Mesodermal cell (in vitro differentiated cells): Measurements from ENCODE around the gene ASB1.
"Not testable (repeated sequence)": the region's sequence is repeated elsewhere in the genome, so short reads cannot be mapped to it uniquely, and the experiment has no call there.

Experiments used
- H3K27ac ChIP-seq: 2 replicates; pipeline ENCODE4 v1.7.0; 2013; ENCODE audit warnings: mild to moderate bottlenecking, low read depth, low read length, moderate library complexity; ENCODE audit not compliant: severe bottlenecking
- H3K36me3 ChIP-seq: 2 replicates; pipeline ENCODE4 v1.7.1; 2013; ENCODE audit warnings: mild to moderate bottlenecking, low read length, moderate library complexity; ENCODE audit not compliant: control insufficient read depth, insufficient read depth
- H3K4me1 ChIP-seq: one replicate; pipeline ENCODE4 v1.7.1; 2013; ENCODE audit warnings: mild to moderate bottlenecking, low read length; ENCODE audit not compliant: insufficient read depth, control insufficient read depth, poor library complexity, severe bottlenecking
- H3K4me3 ChIP-seq: 2 replicates; pipeline ENCODE4 v1.7.0; 2013; ENCODE audit warnings: low read length, control low read depth, mild to moderate bottlenecking; ENCODE audit not compliant: insufficient read depth, poor library complexity, severe bottlenecking; ENCODE audit errors: extremely low read depth
- H3K9me3 ChIP-seq: 2 replicates; pipeline ENCODE4 v1.7.1; 2013; ENCODE audit warnings: mild to moderate bottlenecking, low read length, moderate library complexity; ENCODE audit not compliant: control insufficient read depth
- WGBS, 2 experiments: methylation state at CpG; one replicate each; pipeline ENCODE4 v1.1.5; 2013; ENCODE audit warnings: missing lambda C conversion rate in 2 of 2; ENCODE audit not compliant: insufficient coverage in 2 of 2; 5-methylcytosine and 5-hydroxymethylcytosine counted together

The ASB1 gene

GRCh38 chr2:238404406-238405216 lies 22.1 kb upstream of the ASB1 start:
- WGBS, 2 experiments, result 88 to 89% methylated on average over 16 to 18 of the region's 19 CpGs
- Histone ChIP-seq H3K4me1 (no peaks in the 10 kb centered on the region), H3K36me3 (peaks cover 5% of the 10 kb centered on the region), H3K27ac (no peak overlapping the region), H3K9me3 (no peaks in the 10 kb centered on the region), H3K4me3 (no peak overlapping the region)

DNA sequence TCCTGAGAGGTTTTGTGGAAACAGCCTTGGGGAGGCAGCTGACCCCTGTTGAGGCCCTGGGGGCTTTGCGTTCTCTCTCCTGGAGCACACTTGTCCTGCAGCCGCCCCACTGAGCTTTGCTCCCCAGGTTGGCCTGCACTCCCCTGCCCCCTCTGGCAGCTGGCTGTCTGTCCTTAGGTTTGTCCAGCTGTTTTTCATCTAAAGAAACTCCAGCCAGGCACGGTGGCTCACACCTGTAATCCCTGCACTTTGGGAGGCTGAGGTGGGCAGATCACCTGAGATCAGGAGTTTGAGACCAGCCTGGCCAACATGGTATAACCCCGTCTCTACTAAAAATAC lies 21.5 kb upstream of the ASB1 start:
- H3K4me3 ChIP-seq, H3K4me1 ChIP-seq, H3K27ac ChIP-seq, H3K9me3 ChIP-seq, H3K36me3 ChIP-seq: not testable (repeated sequence)
- WGBS, 2 experiments, result 81 to 100% methylated on average over 2 to 3 of the region's 4 CpGs

GRCh38 chr2:238406221-238406997 lies 20.3 kb upstream of the ASB1 start:
- H3K9me3 ChIP-seq, result no peaks in the 10 kb centered on the region
- H3K36me3 ChIP-seq, result peaks cover 4% of the 10 kb centered on the region

GRCh38 chr2:238406998-238407285 lies 19.8 kb upstream of the ASB1 start:
- H3K4me3 ChIP-seq, result no peak overlapping the region
- H3K4me1 ChIP-seq, result no peaks in the 10 kb centered on the region
- H3K36me3 ChIP-seq, result no peaks in the 10 kb centered on the region
- no peaks in the 10 kb centered on the region for H3K9me3 ChIP-seq
- no peak overlapping the region for H3K27ac ChIP-seq
- WGBS, 2 experiments, result 71 to 88% methylated on average over 5 to 6 of the region's 8 CpGs

More at GRCh38 chr2:238406221-238406997, 20.3 kb upstream of the ASB1 start:
- Histone ChIP-seq H3K4me1 (no peaks in the 10 kb centered on the region), H3K27ac (no peak overlapping the region), H3K4me3 (no peak overlapping the region)
- 93 to 96% methylated on average over 14 to 18 of the region's 20 CpGs for WGBS, 2 experiments

DNA sequence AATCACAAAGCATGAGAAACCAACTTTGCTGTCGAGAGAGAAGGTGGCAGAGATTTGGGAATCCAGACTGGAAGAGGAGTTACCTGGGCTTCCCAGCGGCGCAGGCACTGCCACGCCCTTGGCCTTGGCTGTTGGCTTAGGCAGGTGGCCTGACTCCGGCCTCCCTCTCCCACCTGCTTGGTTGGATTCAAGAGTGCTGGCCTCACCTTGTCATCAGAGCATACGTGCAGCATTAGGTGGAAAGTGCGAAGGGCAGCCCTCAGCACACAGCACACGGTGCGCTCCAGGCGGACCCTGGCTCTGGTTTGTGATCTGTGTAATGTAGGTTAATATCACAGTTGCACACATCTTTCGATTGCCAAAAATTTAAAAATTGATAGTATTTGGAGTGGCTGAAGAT lies 19.2 kb upstream of the ASB1 start:
- Histone ChIP-seq H3K4me3 (no peak overlapping the region), H3K36me3 (no peaks in the 10 kb centered on the region), H3K27ac (no peak overlapping the region), H3K4me1 (no peaks in the 10 kb centered on the region), H3K9me3 (no peaks in the 10 kb centered on the region)
- WGBS, 2 experiments, result 93 to 95% methylated on average over 11 of the region's 11 CpGs

DNA sequence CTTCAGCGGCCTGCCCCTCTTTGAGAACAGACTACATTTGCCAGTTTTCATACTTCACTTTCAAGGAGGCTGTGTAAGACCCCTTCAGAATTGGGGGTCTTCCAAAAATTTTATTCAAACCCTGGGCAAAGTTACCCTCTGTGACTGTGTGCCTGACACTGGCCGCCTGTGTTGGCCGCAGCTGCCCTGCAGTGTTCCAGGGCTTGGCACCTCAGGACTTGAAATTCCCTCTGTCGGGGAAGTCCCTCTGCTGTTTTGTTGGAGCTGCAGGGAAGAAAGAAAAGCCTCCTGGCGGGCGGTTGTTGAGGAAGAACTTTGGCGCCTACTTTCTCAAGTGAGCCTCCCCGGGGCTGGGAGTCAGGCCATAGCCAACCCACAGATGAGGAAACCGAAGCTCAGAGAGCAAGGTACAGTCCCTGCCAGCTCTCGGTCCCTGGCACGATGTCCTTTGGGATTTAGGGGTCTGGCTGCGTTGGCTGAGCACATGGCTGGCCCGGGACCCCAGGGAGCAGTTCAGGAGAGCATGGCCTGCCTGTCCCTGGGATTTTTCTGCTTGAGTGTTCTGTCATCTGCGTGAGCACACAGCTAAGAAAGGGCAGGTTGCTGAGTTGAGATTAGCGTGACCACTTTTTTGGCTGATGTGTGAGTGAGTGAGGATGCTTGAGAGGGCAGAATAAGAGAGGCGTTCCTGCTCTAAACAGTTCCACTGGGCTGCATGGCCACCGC lies 17.9 kb upstream of the ASB1 start:
- 89 to 90% methylated on average over 14 to 17 of the region's 17 CpGs for WGBS, 2 experiments
- Histone ChIP-seq H3K36me3 (no peaks in the 10 kb centered on the region), H3K4me3 (no peak overlapping the region), H3K27ac (no peak overlapping the region), H3K4me1 (no peaks in the 10 kb centered on the region), H3K9me3 (no peaks in the 10 kb centered on the region)

- H3K4me3 ChIP-seq, result no peak overlapping the region
- no peak overlapping the region for H3K27ac ChIP-seq
- H3K36me3 ChIP-seq, result no peaks in the 10 kb centered on the region
- no peaks in the 10 kb centered on the region for H3K4me1 ChIP-seq
- no peaks in the 10 kb centered on the region for H3K9me3 ChIP-seq
- 95 to 96% methylated on average over 19 to 25 of the region's 34 CpGs for WGBS, 2 experiments
These were observed 17.2 kb upstream of the ASB1 start for GRCh38 chr2:238409341-238410199.

GRCh38 chr2:238412067-238412767 lies 14.5 kb upstream of the ASB1 start:
- H3K4me1 ChIP-seq, result peaks cover 3% of the 10 kb centered on the region
- peaks cover 11% of the 10 kb centered on the region for H3K9me3 ChIP-seq
- no peaks in the 10 kb centered on the region for H3K36me3 ChIP-seq
- no peak overlapping the region for H3K4me3 ChIP-seq
- H3K27ac ChIP-seq, result no peak overlapping the region
- 82 to 97% methylated on average over 3 to 5 of the region's 12 CpGs for WGBS, 2 experiments

- no peak overlapping the region for H3K4me3 ChIP-seq
- WGBS, 2 experiments, result 100% methylated on average over 1 of the region's 2 CpGs; no CpG with 5 or more reads in 1 of the 2 experiments
- H3K36me3 ChIP-seq, result no peaks in the 10 kb centered on the region
- no peak overlapping the region for H3K27ac ChIP-seq
- peaks cover 3% of the 10 kb centered on the region for H3K4me1 ChIP-seq
- peaks cover 11% of the 10 kb centered on the region for H3K9me3 ChIP-seq
These were observed 13.4 kb upstream of the ASB1 start for GRCh38 chr2:238413368-238413767.
